Neural cell (in vitro differentiated cells): ENCODE results near the gene LPP. TPM values are rescaled to one million over a fixed set of nuclear protein-coding genes. Genes with fewer than 3 reads are reported as not detected.

Experiments
- H2AFZ ChIP-seq: fragments of 200-600, 300-800 bp; sonication (generic), shearing (Covaris generic); 2 replicates; pipeline ENCODE4 v1.6.0; 2014; ENCODE audit warnings: low read depth, mild to moderate bottlenecking, antibody characterized with exemption, low read length, moderate library complexity
- H3F3A ChIP-seq: fragments of 200-600 bp; shearing (Covaris generic); 2 replicates; pipeline ENCODE4 v1.6.1; 2016; ENCODE audit warnings: mild to moderate bottlenecking, moderate library complexity, mixed read lengths, antibody characterized with exemption, low read length; ENCODE audit not compliant: insufficient read depth, poor library complexity, severe bottlenecking
- H3K27ac ChIP-seq: fragments of 200-600, 300-800 bp; sonication (generic), shearing (Covaris generic); 2 replicates; pipeline ENCODE4 v1.5.1; 2014; ENCODE audit warnings: mild to moderate bottlenecking, low read length, moderate library complexity
- H3K27me3 ChIP-seq: fragments of 300-800, 200-600 bp; sonication (generic), shearing (Covaris generic); 2 replicates; pipeline ENCODE4 v1.6.0; 2014; ENCODE audit warnings: mild to moderate bottlenecking, low read depth, low read length, moderate library complexity; ENCODE audit not compliant: insufficient read depth
- H3K36me3 ChIP-seq: fragments of 300-800, 200-600 bp; sonication (generic), shearing (Covaris generic); 2 replicates; pipeline ENCODE4 v1.5.1; 2014; ENCODE audit warnings: mild to moderate bottlenecking, antibody characterized with exemption, low read length, moderate library complexity; ENCODE audit not compliant: insufficient read depth
- H3K4me2 ChIP-seq: fragments of 300-800, 200-600 bp; sonication (generic), shearing (Covaris generic); 2 replicates; pipeline ENCODE4 v1.6.0; 2014; ENCODE audit warnings: mild to moderate bottlenecking, low read length
- H3K4me3 ChIP-seq: fragments of 300-800, 200-600 bp; sonication (generic), shearing (Covaris generic); 2 replicates; pipeline ENCODE4 v1.5.1; 2014; ENCODE audit warnings: mild to moderate bottlenecking, low read length, moderate library complexity
- H3K79me2 ChIP-seq: fragments of 200-600 bp; shearing (Covaris generic); replicated peaks from 2 replicates; pipeline ENCODE4 v1.6.0; 2014; ENCODE audit warnings: mild to moderate bottlenecking, low read length, moderate library complexity; ENCODE audit not compliant: insufficient read depth
- H3K9ac ChIP-seq: fragments of 300-800, 200-600 bp; sonication (generic), shearing (Covaris generic); 2 replicates; pipeline ENCODE4 v1.6.1; 2016; ENCODE audit warnings: mild to moderate bottlenecking, low read length, mixed read lengths
- H3K9me2 ChIP-seq: fragments of 200-600 bp; shearing (Covaris generic); 2 replicates; pipeline ENCODE4 v1.6.1; 2016; ENCODE audit warnings: mild to moderate bottlenecking, low read length, mixed read lengths; ENCODE audit not compliant: insufficient read depth
- H3K9me3 ChIP-seq: fragments of 200-600, 300-800 bp; sonication (generic), shearing (Covaris generic); 2 replicates; pipeline ENCODE4 v1.6.1; 2016; ENCODE audit warnings: mild to moderate bottlenecking, mixed run types, low read length, moderate library complexity, mixed read lengths
- H4K20me1 ChIP-seq: fragments of 200-600 bp; shearing (Covaris generic); 2 replicates; pipeline ENCODE4 v1.6.1; 2016; ENCODE audit warnings: mild to moderate bottlenecking, mixed run types; ENCODE audit not compliant: insufficient read depth
- CTCF ChIP-seq: fragments of 450-650 bp; IDR thresholded peaks from 2 replicates; pipeline ENCODE4 v1.5.1; 2014; ENCODE audit warnings: antibody characterized with exemption, mild to moderate bottlenecking, moderate library complexity; ENCODE audit not compliant: poor library complexity, severe bottlenecking
- EP300 ChIP-seq: fragments of 450-650 bp; conservative IDR thresholded peaks from 2 replicates; pipeline ENCODE4 v1.6.1; 2014; ENCODE audit warnings: antibody characterized with exemption, mild to moderate bottlenecking, moderate library complexity; ENCODE audit not compliant: poor library complexity, severe bottlenecking
- EZH2 ChIP-seq: fragments of 200-600, 300-800 bp; shearing (Covaris generic), sonication (generic); IDR thresholded peaks from 2 replicates; pipeline ENCODE4 v1.6.1; 2014; ENCODE audit warnings: antibody characterized with exemption, low read length, borderline replicate concordance, mild to moderate bottlenecking; ENCODE audit not compliant: insufficient read depth, poor library complexity, severe bottlenecking
- MXI1 ChIP-seq: fragments of 450-650 bp; conservative IDR thresholded peaks from 2 replicates; pipeline ENCODE4 v1.6.1; 2014; ENCODE audit warnings: antibody characterized with exemption, mild to moderate bottlenecking; ENCODE audit not compliant: poor library complexity, severe bottlenecking
- POLR2AphosphoS5 ChIP-seq: IDR thresholded peaks from 2 replicates; pipeline ENCODE4 v1.6.1; 2012
- RAD21 ChIP-seq: fragments of 450-650 bp; conservative IDR thresholded peaks from 2 replicates; pipeline ENCODE4 v1.6.1; 2014; ENCODE audit warnings: antibody characterized with exemption, mild to moderate bottlenecking, moderate library complexity
- SMC3 ChIP-seq: fragments of 450-650 bp; conservative IDR thresholded peaks from 2 replicates; pipeline ENCODE4 v1.6.1; 2014; ENCODE audit warnings: antibody characterized with exemption, mild to moderate bottlenecking, moderate library complexity; ENCODE audit not compliant: poor library complexity
- TAF1 ChIP-seq: IDR thresholded peaks from 2 replicates; pipeline ENCODE4 v1.6.1; 2012; ENCODE audit warnings: low read depth
- polyA plus RNA-seq: library from polyadenylated mRNA; depleted of rRNA; stranded (reverse); fragments of >200 nt; gene quantifications from 2 replicates; pipeline ENCODE4 v1.2.3, GENCODE V29; 2014
- TF ChIP-seq, protein P1 (sequence below): IDR thresholded peaks from 2 replicates; pipeline ENCODE4 v1.6.1; 2012; ENCODE audit warnings: borderline replicate concordance

Gene LPP
- polyA plus RNA-seq, 1 donor from 2014 or later = 3.0 TPM

DNA sequence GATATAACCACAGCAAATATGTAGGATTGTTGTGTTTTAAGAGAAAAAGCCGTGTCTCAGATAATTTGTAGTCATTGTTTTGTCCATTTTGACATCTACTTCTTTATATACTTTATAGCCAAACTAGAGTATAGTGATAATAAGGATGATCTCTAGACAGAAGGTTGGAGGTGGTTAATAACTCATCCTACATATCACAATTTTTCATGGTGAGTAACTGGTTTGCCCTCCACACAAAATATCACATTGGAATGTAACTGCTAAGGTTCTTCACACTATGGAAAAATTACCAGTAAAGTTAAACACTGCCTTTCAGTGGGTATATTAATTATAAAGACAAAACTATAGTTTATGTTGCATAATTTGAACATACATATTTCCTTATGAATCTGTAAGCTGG, 380.7 kb downstream of the LPP start:
- H3K27ac ChIP-seq = no peak overlapping the region
- H3K9me2 ChIP-seq = no peaks in the 10 kb centered on the region
- H3K4me2 ChIP-seq = no peak overlapping the region

GRCh38 chr3:188537606-188538005, 383.6 kb downstream of the LPP start:
- no peak overlapping the region for H3K9ac ChIP-seq
- no peaks in the 10 kb centered on the region for H4K20me1 ChIP-seq
- H3K9me3 ChIP-seq = no peaks in the 10 kb centered on the region
- H3K36me3 ChIP-seq = no peaks in the 10 kb centered on the region
- H2AFZ ChIP-seq = no peak overlapping the region
- H3K9me2 ChIP-seq = no peaks in the 10 kb centered on the region
- H3K4me2 ChIP-seq = no peak overlapping the region
- H3K27me3 ChIP-seq = no peaks in the 10 kb centered on the region
- no peaks in the 10 kb centered on the region for H3K79me2 ChIP-seq
- TF ChIP-seq POLR2AphosphoS5 (no peak), RAD21 (no peak), CTCF (no peak), TAF1 (no peak), EP300 (no peak), MXI1 (no peak), EZH2 (no peak), SMC3 (no peak)
- TF ChIP-seq, protein P1, sequence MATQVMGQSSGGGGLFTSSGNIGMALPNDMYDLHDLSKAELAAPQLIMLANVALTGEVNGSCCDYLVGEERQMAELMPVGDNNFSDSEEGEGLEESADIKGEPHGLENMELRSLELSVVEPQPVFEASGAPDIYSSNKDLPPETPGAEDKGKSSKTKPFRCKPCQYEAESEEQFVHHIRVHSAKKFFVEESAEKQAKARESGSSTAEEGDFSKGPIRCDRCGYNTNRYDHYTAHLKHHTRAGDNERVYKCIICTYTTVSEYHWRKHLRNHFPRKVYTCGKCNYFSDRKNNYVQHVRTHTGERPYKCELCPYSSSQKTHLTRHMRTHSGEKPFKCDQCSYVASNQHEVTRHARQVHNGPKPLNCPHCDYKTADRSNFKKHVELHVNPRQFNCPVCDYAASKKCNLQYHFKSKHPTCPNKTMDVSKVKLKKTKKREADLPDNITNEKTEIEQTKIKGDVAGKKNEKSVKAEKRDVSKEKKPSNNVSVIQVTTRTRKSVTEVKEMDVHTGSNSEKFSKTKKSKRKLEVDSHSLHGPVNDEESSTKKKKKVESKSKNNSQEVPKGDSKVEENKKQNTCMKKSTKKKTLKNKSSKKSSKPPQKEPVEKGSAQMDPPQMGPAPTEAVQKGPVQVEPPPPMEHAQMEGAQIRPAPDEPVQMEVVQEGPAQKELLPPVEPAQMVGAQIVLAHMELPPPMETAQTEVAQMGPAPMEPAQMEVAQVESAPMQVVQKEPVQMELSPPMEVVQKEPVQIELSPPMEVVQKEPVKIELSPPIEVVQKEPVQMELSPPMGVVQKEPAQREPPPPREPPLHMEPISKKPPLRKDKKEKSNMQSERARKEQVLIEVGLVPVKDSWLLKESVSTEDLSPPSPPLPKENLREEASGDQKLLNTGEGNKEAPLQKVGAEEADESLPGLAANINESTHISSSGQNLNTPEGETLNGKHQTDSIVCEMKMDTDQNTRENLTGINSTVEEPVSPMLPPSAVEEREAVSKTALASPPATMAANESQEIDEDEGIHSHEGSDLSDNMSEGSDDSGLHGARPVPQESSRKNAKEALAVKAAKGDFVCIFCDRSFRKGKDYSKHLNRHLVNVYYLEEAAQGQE = no peak
- H3K4me3 ChIP-seq = no peak overlapping the region
- no peak overlapping the region for H3K27ac ChIP-seq
- H3F3A ChIP-seq = no peaks in the 10 kb centered on the region

More for the DNA sequence above, 380.7 kb downstream of the LPP start:
- Histone ChIP-seq H3K4me3 (no peak overlapping the region), H3F3A (no peaks in the 10 kb centered on the region), H2AFZ (no peak overlapping the region), H3K79me2 (no peaks in the 10 kb centered on the region), H4K20me1 (no peaks in the 10 kb centered on the region), H3K27me3 (no peaks in the 10 kb centered on the region), H3K9me3 (no peaks in the 10 kb centered on the region), H3K9ac (no peak overlapping the region), H3K36me3 (no peaks in the 10 kb centered on the region)
- TF ChIP-seq SMC3 (no peak), EZH2 (no peak), EP300 (no peak), MXI1 (no peak), TAF1 (no peak), POLR2AphosphoS5 (no peak), RAD21 (no peak), CTCF (no peak)
- TF ChIP-seq, protein P1 = no peak
